GM19463 (cell line): Measurements from ENCODE around the gene MPZL3.
"Not testable (repeated sequence)": the region's sequence is repeated elsewhere in the genome, so short reads cannot be mapped to it uniquely, and the experiment has no call there.

Experiments used
- ATAC-seq: cut with Tn5 transposase; IDR thresholded peaks from one replicate; pipeline ENCODE4 v1.9.1; 2021; ENCODE audit warnings: mild to moderate bottlenecking, moderate library complexity; ENCODE audit not compliant: unreplicated experiment

Gene MPZL3

GRCh38 chr11:118213201-118213600, 39.0 kb downstream of the MPZL3 start:
- ATAC-seq, result no peak

- ATAC-seq, result no peak
These were observed 39.4 kb downstream of the MPZL3 start for GRCh38 chr11:118212781-118213191.

GRCh38 chr11:118212131-118212725, 39.9 kb downstream of the MPZL3 start:
- no peak for ATAC-seq

- ATAC-seq, result no peak
These were observed 41.2 kb downstream of the MPZL3 start for GRCh38 chr11:118211006-118211405.

- no peak for ATAC-seq
These were observed 41.8 kb downstream of the MPZL3 start for GRCh38 chr11:118210323-118210722.

GRCh38 chr11:118209033-118209432, 43.1 kb downstream of the MPZL3 start:
- no peak for ATAC-seq

GRCh38 chr11:118207079-118207478, 45.1 kb downstream of the MPZL3 start:
- ATAC-seq, result no peak

GRCh38 chr11:118206391-118207031, 45.7 kb downstream of the MPZL3 start:
- no peak for ATAC-seq

GRCh38 chr11:118205606-118206378, 46.4 kb downstream of the MPZL3 start:
- ATAC-seq, result no peak

GRCh38 chr11:118202599-118203422, 49.4 kb downstream of the MPZL3 start:
- no peak for ATAC-seq

GRCh38 chr11:118201966-118202365, 50.2 kb downstream of the MPZL3 start:
- ATAC-seq, result no peak

- no peak for ATAC-seq
These were observed 51.1 kb downstream of the MPZL3 start for GRCh38 chr11:118200901-118201680.

GRCh38 chr11:118200497-118200896, 51.7 kb downstream of the MPZL3 start:
- no peak for ATAC-seq

- ATAC-seq, result no peak
These were observed 53.0 kb downstream of the MPZL3 start for GRCh38 chr11:118199135-118199534.

- no peak for ATAC-seq
These were observed 53.8 kb downstream of the MPZL3 start for GRCh38 chr11:118198370-118198769.

- ATAC-seq, result no peak
These were observed 57.1 kb downstream of the MPZL3 start for GRCh38 chr11:118194835-118195627.

- ATAC-seq, result no peak
These were observed 58.1 kb downstream of the MPZL3 start for GRCh38 chr11:118193910-118194566.

- ATAC-seq, result not testable (repeated sequence)
These were observed 59.3 kb downstream of the MPZL3 start for GRCh38 chr11:118192817-118193216.

GRCh38 chr11:118190942-118191506, 61.1 kb downstream of the MPZL3 start:
- not testable (repeated sequence) for ATAC-seq
